Stimulated activated CD8-positive, alpha-beta memory T cell treated with anti-CD3 and anti-CD28 coated beads, Interleukin-15, amount 100 ng/mL, for 1 hour (primary cell): ENCODE measurements around the gene NOS1.
"Not testable (repeated sequence)": the region's sequence is repeated elsewhere in the genome, so short reads cannot be mapped to it uniquely, and the experiment has no call there.

ENCODE experiments used
- DNase-seq: peaks from one replicate; pipeline ENCODE4 v3.0.0-alpha.2; 2020; ENCODE audit warnings: low read depth

The NOS1 gene

GRCh38 chr12:117361347-117361751, at the start of gene NOS1:
Gene NOS1, minus strand, starts transcription at chr12:117361626. Its CDS starts 30,557 bp downstream, at chr12:117331069.
- no peak for DNase-seq

- no peak for DNase-seq
Measured at GRCh38 chr12:117409286-117409685, 47.9 kb upstream of the NOS1 start.

- no peak for DNase-seq
Measured at GRCh38 chr12:117408161-117408791, 46.9 kb upstream of the NOS1 start.

GRCh38 chr12:117404940-117405339, 43.5 kb upstream of the NOS1 start:
- no peak for DNase-seq

- DNase-seq = no peak
Measured at GRCh38 chr12:117404203-117404853, 42.9 kb upstream of the NOS1 start.

GRCh38 chr12:117403586-117404139, 42.2 kb upstream of the NOS1 start:
- no peak for DNase-seq

GRCh38 chr12:117402363-117402762, 40.9 kb upstream of the NOS1 start:
- no peak for DNase-seq

GRCh38 chr12:117400912-117401311, 39.5 kb upstream of the NOS1 start:
- no peak for DNase-seq

- DNase-seq = not testable (repeated sequence)
Measured at GRCh38 chr12:117398482-117398881, 37.1 kb upstream of the NOS1 start.

GRCh38 chr12:117395766-117396165, 34.3 kb upstream of the NOS1 start:
- no peak for DNase-seq

- DNase-seq = no peak
Measured at GRCh38 chr12:117394491-117394890, 33.1 kb upstream of the NOS1 start.

- DNase-seq = no peak
Measured at GRCh38 chr12:117393656-117394055, 32.2 kb upstream of the NOS1 start.

GRCh38 chr12:117390866-117391265, 29.4 kb upstream of the NOS1 start:
- DNase-seq = no peak

- DNase-seq = no peak
Measured at GRCh38 chr12:117388951-117389446, 27.6 kb upstream of the NOS1 start.

GRCh38 chr12:117387832-117388231, 26.4 kb upstream of the NOS1 start:
- no peak for DNase-seq

GRCh38 chr12:117384735-117385134, 23.3 kb upstream of the NOS1 start:
- no peak for DNase-seq

GRCh38 chr12:117380083-117380482, 18.7 kb upstream of the NOS1 start:
- DNase-seq = no peak

GRCh38 chr12:117377758-117378157, 16.3 kb upstream of the NOS1 start:
- no peak for DNase-seq

GRCh38 chr12:117370588-117370987, 9.2 kb upstream of the NOS1 start:
- no peak for DNase-seq

- not testable (repeated sequence) for DNase-seq
Measured at GRCh38 chr12:117370000-117370399, 8.6 kb upstream of the NOS1 start.

GRCh38 chr12:117367006-117367638, 5.7 kb upstream of the NOS1 start:
- DNase-seq = peak; percentile 5

GRCh38 chr12:117365049-117365616, 3.7 kb upstream of the NOS1 start:
- DNase-seq = no peak
